HG03521 (cell line): ENCODE measurements around the gene MAOB.

Experiments used
- ATAC-seq: cut with Tn5 transposase; IDR thresholded peaks from one replicate; pipeline ENCODE4 v1.9.1; 2021; ENCODE audit warnings: mild to moderate bottlenecking, moderate library complexity; ENCODE audit not compliant: unreplicated experiment

MAOB gene

GRCh38 chrX:43861750-43862149 lies 20.5 kb downstream of the MAOB start:
- ATAC-seq = no peak

- no peak for ATAC-seq
Measured at GRCh38 chrX:43860646-43861370, 21.4 kb downstream of the MAOB start.

- ATAC-seq = no peak
Measured at GRCh38 chrX:43853225-43853828, 28.9 kb downstream of the MAOB start.

GRCh38 chrX:43850629-43851028 lies 31.6 kb downstream of the MAOB start:
- ATAC-seq = no peak

GRCh38 chrX:43849173-43849572 lies 33.1 kb downstream of the MAOB start:
- no peak for ATAC-seq

GRCh38 chrX:43847352-43847751 lies 34.9 kb downstream of the MAOB start:
- ATAC-seq = no peak

GRCh38 chrX:43846558-43846957 lies 35.7 kb downstream of the MAOB start:
- no peak for ATAC-seq

GRCh38 chrX:43845776-43846175 lies 36.5 kb downstream of the MAOB start:
- ATAC-seq = no peak

GRCh38 chrX:43840265-43840664 lies 42.0 kb downstream of the MAOB start:
- ATAC-seq = no peak

GRCh38 chrX:43836435-43837184 lies 45.6 kb downstream of the MAOB start:
- no peak for ATAC-seq

- ATAC-seq = no peak
Measured at GRCh38 chrX:43835559-43835958, 46.7 kb downstream of the MAOB start.

- ATAC-seq = no peak
Measured at GRCh38 chrX:43827791-43828190, 54.5 kb downstream of the MAOB start.

- ATAC-seq = no peak
Measured at GRCh38 chrX:43822014-43822413, 60.2 kb downstream of the MAOB start.

- no peak for ATAC-seq
Measured at GRCh38 chrX:43817444-43817843, 64.8 kb downstream of the MAOB start.

- ATAC-seq = no peak
Measured at GRCh38 chrX:43815209-43815608, 67.0 kb downstream of the MAOB start.

- ATAC-seq = no peak
Measured at GRCh38 chrX:43813898-43814297, 68.4 kb downstream of the MAOB start.

- no peak for ATAC-seq
Measured at GRCh38 chrX:43813319-43813718, 68.9 kb downstream of the MAOB start.

GRCh38 chrX:43809463-43809862 lies 72.8 kb downstream of the MAOB start:
- no peak for ATAC-seq

- no peak for ATAC-seq
Measured at GRCh38 chrX:43808231-43808630, 74.0 kb downstream of the MAOB start.

GRCh38 chrX:43805579-43805978 lies 76.7 kb downstream of the MAOB start:
- ATAC-seq = no peak

- no peak for ATAC-seq
Measured at GRCh38 chrX:43804021-43804420, 78.2 kb downstream of the MAOB start.
